NCI-H2029 (cell line): ENCODE results near the gene AKR1C4.
"Not testable (repeated sequence)": the region's sequence is repeated elsewhere in the genome, so short reads cannot be mapped to it uniquely, and the experiment has no call there.

Source experiments
- DNase-seq: peaks from one replicate; lab custom pipeline; 2025; lab: John Stamatoyannopoulos, UW

The AKR1C4 gene

DNA sequence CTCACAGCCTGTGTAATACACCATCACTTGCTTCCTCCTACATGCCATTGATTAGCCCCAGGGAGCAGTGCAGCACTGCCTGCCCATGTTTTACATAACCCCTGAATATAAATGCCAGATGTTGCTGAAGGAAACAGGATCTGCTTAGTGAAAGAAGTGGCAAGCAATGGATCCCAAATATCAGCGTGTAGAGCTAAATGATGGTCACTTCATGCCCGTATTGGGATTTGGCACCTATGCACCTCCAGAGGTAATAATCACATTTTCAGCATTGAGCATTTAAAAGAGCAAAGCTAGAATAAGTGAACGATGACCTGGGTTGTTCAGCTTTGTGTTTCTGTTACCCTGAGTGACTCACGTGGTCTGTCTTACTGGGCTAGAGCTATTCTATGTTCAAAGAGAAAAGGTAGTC lies at the start of gene AKR1C4:
Gene AKR1C4, plus strand, starts transcription at position 136 of the 412 bp plus-strand sequence. Its CDS starts 31 bp downstream, at position 167.
- DNase-seq = no peak

- no peak for DNase-seq
These were observed 49.8 kb upstream of the AKR1C4 start for GRCh38 chr10:5146920-5147254.

DNA sequence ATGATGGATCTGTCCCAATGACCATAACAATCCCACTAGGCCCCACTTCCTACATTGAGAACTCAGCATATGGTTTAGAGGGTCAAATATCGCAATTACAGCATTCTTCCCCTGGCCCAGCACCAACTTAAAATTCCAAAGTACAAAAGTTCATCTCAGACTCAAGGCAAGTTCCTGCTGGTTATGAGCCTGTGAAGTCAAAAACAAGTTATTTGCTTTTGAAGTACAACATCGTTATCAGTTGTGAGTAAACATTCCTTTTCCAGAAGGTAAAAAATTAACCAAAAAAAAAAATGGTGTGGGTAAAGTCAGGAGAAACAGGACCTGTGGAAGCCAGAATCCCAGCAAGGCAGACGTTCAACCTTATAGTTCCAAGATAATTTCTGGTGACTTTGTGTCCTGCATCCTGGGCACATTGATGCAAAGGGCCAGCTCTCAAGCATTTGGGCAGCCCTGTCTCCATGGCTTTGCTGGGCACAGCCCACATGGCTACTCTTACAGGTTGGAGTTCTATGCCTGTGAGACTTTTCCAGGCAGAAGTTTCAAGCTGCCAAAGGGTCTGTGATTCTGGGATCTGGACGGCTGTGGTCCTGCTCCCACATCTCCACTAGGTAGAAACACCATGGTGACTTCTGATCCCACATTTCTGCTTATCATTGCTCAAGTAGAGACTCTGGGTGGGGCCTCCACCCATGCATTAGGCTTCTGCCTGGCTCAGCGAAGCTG lies 49.2 kb upstream of the AKR1C4 start:
- no peak for DNase-seq

GRCh38 chr10:5147981-5148677 lies 48.5 kb upstream of the AKR1C4 start:
- DNase-seq = no peak

- DNase-seq = no peak
These were observed 48.0 kb upstream of the AKR1C4 start for GRCh38 chr10:5148678-5149032.

DNA sequence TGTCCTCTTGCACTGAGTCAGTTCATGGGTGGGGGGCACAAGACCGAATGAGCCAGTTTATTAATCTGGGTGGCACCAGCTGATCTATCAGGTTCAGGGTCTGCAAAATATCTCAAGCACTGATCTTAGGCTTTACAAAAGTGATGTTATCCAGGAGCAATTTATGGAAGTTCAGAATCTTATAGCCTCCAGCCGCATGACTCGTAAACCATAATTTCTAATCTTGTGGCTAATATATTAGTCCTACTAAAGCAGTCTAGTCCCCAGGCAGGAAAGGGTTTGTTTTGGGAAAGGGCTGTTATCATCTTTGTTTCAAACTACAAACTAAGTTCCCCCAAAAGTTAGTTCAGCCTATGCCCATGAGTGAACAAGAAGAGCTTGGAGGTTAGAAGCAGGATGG lies 45.6 kb upstream of the AKR1C4 start:
- DNase-seq = no peak

- no peak for DNase-seq
These were observed 40.7 kb upstream of the AKR1C4 start for GRCh38 chr10:5155951-5156350.

DNA sequence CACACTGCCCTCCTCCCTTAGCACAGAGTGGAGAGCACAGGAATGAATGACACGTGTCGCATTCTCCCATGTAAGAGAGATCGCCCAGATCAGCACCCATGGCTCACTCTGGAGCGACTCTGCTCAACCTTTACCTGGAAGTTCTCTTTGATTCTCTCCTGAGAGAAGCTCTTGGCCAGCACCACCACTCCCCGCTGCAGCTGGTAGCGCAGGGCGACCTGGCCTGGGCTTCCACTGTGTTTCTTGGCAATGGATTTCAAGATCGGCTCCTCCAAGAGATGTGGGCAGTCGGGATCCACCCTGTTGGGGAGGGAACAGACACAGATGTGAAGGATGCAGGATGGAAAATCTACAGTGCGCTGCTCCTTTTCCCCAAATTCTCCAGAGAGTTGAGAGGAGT lies 39.1 kb upstream of the AKR1C4 start:
- DNase-seq = no peak

GRCh38 chr10:5159126-5159525 lies 37.5 kb upstream of the AKR1C4 start:
- DNase-seq = no peak

GRCh38 chr10:5163487-5163886 lies 33.1 kb upstream of the AKR1C4 start:
- no peak for DNase-seq

- no peak for DNase-seq
These were observed 30.9 kb upstream of the AKR1C4 start for GRCh38 chr10:5165738-5166137.

DNA sequence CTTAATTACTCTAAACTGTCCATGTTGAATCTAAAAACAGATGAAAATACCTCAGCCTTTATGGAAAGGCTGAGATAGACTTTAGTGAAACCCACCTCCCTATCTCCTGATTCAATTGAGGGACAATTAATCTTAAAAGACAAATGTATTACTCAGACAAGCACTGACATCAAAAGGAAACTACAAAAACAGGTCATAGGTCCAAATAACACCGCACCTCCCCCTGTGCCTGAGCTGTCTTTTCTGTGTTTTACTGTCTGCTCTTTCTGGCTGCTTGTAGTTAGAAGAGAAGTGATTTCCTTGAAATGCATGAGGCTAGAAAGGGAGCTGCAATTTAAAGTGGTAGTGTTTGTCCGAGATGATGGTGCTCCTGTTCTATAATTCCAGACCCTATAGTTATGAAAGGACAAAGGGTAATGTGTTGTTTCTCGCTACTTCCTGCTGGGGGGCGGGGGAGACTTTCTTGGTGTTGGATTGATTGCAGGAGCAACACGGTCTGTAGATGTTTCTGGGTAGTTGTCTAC lies 27.7 kb upstream of the AKR1C4 start:
- no peak for DNase-seq

DNA sequence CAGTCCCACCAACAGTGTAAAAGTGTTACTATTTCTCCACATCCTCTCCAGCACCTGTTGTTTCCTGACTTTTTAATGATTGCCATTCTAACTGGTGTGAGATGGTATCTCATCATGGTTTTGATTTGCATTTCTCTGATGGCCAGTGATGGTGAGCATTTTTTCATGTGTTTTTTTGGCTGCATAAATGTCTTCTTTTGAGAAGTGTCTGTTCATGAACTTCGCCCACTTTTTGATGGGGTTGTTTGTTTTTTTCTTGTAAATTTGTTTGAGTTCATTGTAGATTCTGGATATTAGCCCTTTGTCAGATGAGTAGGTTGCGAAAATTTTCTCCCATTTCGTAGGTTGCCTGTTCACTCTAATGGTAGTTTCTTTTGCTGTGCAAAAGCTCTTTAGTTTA lies 21.1 kb upstream of the AKR1C4 start:
- not testable (repeated sequence) for DNase-seq

DNA sequence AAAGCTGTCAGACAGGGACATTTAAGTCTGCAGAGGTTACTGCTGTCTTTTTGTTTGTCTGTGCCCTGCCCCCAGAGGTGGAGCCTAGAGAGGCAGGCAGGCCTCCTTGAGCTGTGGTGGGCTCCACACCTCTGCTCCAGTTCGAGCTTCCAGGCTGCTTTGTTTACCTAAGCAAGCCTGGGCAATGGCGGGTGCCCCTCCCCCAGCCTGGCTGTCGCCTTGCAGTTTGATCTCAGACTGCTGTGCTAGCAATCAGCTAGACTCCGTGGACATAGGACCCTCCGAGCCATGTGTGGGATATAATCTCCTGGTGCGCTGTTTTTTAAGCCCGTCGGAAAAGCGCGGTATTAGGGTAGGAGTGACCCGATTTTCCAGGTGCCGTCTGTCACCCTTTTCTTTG lies 16.1 kb upstream of the AKR1C4 start:
- not testable (repeated sequence) for DNase-seq

GRCh38 chr10:5183923-5184322 lies 12.7 kb upstream of the AKR1C4 start:
- no peak for DNase-seq

- no peak for DNase-seq
These were observed 11.5 kb upstream of the AKR1C4 start, which contains the start of gene AKR1C8 for GRCh38 chr10:5184987-5185775. Gene AKR1C8, minus strand, starts transcription at chr10:5185150. Its CDS starts 46 bp downstream, at chr10:5185104.

- no peak for DNase-seq
These were observed 8.8 kb upstream of the AKR1C4 start for GRCh38 chr10:5187867-5188266.

DNA sequence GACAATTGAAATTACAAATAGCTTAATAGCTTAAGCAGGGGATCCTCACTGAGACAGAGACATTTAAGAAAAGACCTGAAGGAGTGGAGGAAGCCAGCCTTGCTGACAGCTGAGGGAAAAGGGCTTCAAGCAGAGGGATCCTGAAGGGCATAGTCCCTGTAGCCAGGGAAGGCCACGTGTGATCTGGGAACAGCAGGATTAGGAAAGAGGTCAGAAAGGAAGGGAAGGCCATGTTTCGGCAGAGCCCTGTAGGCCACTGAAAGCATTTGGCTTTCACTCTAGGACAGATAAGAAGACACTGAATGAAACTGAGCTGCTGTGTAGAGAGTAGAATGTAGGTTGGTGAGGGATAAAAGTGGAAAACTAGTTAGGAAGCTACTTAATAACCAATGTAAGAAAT lies 8.3 kb upstream of the AKR1C4 start:
- DNase-seq = no peak

DNA sequence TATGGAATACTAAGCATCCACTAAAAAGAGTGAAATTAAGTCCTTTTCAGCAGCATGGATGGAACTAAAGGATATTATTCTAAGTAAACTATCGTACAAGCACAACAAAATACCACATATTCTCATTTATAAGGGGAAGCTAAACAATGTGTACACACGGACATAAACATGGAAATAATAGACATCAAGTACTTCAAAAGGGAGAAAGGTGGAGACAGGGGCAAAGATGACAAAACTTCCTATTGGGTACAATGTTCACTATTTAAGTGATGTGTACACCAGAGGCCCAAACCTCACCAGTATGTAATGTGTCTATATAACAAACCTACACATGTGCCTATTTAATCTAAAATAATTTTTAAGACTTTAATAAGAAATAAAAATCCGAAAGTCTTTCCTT lies 2.2 kb upstream of the AKR1C4 start:
- DNase-seq = no peak

DNA sequence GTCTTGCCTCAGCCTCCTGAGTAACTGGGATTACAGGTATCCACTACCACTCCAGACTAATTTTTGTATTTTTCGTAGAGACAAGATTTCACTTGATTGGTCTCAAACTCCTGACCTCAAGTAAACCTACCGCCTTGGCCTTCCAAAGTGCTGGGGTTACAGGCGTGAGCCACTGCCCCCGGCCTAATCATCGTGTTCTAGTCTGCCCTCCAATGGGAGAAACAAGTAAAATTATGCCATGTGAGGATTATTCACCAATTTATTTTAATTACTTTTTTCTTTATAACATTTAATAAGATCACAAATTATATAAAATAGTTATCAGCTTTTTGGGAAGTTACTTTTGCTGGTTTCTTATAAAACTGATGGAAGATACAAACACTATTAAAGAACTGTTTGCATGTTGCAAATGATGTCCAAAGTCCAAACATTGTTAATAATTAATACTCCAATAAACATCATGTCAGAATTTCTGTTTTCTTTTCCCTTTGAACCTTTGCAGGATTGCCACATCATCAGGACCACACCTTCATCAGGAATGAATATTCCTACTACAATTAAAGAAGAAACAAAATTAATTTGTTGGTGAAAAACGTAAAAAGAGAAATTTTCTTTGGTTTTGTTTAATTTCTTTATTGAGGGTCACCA lies 786 bp upstream of the AKR1C4 start:
- DNase-seq = no peak

DNA sequence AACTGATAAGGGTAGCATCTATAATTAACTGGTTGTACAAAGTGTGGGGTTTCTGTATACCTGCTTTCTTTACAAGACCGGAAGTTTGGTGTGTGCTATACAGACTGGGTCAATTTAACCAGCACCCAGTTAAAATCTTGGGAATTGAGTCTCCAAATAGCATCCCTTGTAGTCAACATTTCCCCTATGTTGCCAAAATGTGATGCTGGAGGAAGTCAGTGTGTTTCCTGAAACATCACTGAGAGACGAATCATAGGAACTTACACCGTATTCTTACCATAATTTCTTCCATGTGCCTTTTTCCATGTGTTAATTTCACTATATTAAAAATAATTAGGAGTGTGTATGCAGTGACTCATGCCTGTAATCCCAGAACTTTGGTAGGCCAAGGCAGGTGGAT lies 1.7 kb downstream of the AKR1C4 start:
- no peak for DNase-seq

DNA sequence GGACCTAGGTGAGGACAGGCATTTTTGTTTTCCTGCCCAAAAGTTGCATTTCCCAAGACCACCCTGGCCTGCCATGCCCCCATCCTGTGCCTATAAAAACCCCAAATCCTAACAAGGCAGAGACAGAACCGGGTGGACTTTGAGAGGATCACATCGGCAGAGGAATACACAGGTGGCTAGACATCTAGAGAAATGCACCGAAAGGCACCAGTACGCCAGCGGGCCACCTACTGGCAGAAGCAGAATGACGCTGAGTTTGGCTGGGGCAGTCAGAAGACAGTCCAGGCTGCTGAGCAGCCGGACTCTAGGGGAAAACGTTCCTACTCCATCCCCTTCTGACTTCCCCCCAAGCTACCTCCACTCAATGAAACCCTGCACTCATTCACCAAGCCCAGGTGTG lies 2.8 kb downstream of the AKR1C4 start:
- no peak for DNase-seq
